Gastrocnemius medialis (tissue), 4 donors: Measurements from ENCODE around the gene MCUB. TPM values are rescaled to one million over a fixed set of nuclear protein-coding genes. Genes with fewer than 3 reads are reported as not detected.
"Not testable (repeated sequence)": the region's sequence is repeated elsewhere in the genome, so short reads cannot be mapped to it uniquely, and the experiment has no call there.

ENCODE experiments used
- ATAC-seq, 2 donors: fragments of 150-250 bp; one replicate each; pipeline ENCODE4 v1.9.1; 2016
- DNase-seq, 2 donors: peaks; one replicate each; pipeline ENCODE4 v3.0.0-alpha.2; 2019
- H3K27ac ChIP-seq, 4 donors: fragments of 200-600 bp; sonication (generic); 1 replicate in 1 of 4; 2 replicates in 3 of 4; pipeline ENCODE4 v1.5.1; 2016 to 2018; ENCODE audit warnings: mild to moderate bottlenecking in 2 of 4, moderate library complexity in 1 of 4
- H3K27me3 ChIP-seq, 3 donors: fragments of 200-600 bp; sonication (generic) in 2 of 3; 1 replicate in 1 of 3; 2 replicates in 2 of 3; pipeline versions ENCODE4 v1.5.1 to v1.6.0; 2016 to 2019; ENCODE audit warnings: mild to moderate bottlenecking in 1 of 3, moderate library complexity in 1 of 3
- H3K36me3 ChIP-seq, 2 donors: fragments of 200-600 bp; sonication (generic) in 1 of 2; one replicate each; pipeline ENCODE4 v1.5.1; 2017 to 2018
- H3K4me1 ChIP-seq, 2 donors: fragments of 200-600 bp; sonication (generic) in 1 of 2; one replicate each; pipeline ENCODE4 v1.5.1; 2016 to 2017; ENCODE audit warnings: mild to moderate bottlenecking in 2 of 2
- H3K4me3 ChIP-seq, 4 donors: fragments of 200-600 bp; sonication (generic) in 3 of 4; 1 replicate in 1 of 4; 2 replicates in 3 of 4; pipeline ENCODE4 v1.5.1; 2016 to 2019; ENCODE audit warnings: mild to moderate bottlenecking in 2 of 4
- H3K9me3 ChIP-seq, 3 donors: fragments of 200-600 bp; sonication (generic) in 2 of 3; 1 replicate in 1 of 3; 2 replicates in 2 of 3; pipeline ENCODE4 v1.5.1; 2016 to 2019
- POLR2A ChIP-seq, 2 donors: fragments of 450-650 bp; IDR thresholded peaks; one replicate each; pipeline ENCODE4 v1.6.1; 2017; ENCODE audit warnings: antibody characterized with exemption in 2 of 2, mild to moderate bottlenecking in 2 of 2, moderate library complexity in 2 of 2
- in situ Hi-C, 4 donors: fragments of 200-750 bp; cut with MboI; loops; one replicate each; pipeline versions ENCODE4 v1.15.0 to v1.8.0; 2017; ENCODE audit warnings: low sequenced_read_pairs in 4 of 4
- intact Hi-C: fragments of 100-400 bp; cut with DNase I; formaldehyde crosslinking; loops from one replicate; pipeline ENCODE4 v1.15.1; 2023; ENCODE audit warnings: low total_unique reads
- total RNA-seq, 4 donors: library from RNA; depleted of rRNA; stranded (reverse); fragments of >200 nt; gene quantifications; one replicate each; pipeline versions ENCODE4 v1.1.0 to v1.2.3, GENCODE V29; 2016
- TF ChIP-seq, protein P1 (sequence below), 5 experiments: fragments of 450-650 bp in 3 of 5; fragments of 200-600 bp in 2 of 5; sonication (generic) in 2 of 5; IDR thresholded peaks in 4 of 5; conservative IDR thresholded peaks in 1 of 5; 1 replicate in 4 of 5; 2 replicates in 1 of 5; pipeline ENCODE4 v1.5.1; 2016 to 2019; ENCODE audit warnings: antibody characterized with exemption in 5 of 5, mild to moderate bottlenecking in 3 of 5, moderate library complexity in 3 of 5

The MCUB gene
- total RNA-seq, 4 donors from 2014 or later = 2.6 to 5.6 (median 4.0) TPM

GRCh38 chr4:109675843-109676242, 115.8 kb downstream of the MCUB start:
- ATAC-seq = no peak
- H3K9me3 ChIP-seq = no peaks in the 10 kb centered on the region
- no peaks in the 10 kb centered on the region for H3K4me1 ChIP-seq
- no peak overlapping the region for H3K4me3 ChIP-seq
- in situ Hi-C loops (no loop called here), intact Hi-C loops (no loop called here)
- TF ChIP-seq, protein P1, sequence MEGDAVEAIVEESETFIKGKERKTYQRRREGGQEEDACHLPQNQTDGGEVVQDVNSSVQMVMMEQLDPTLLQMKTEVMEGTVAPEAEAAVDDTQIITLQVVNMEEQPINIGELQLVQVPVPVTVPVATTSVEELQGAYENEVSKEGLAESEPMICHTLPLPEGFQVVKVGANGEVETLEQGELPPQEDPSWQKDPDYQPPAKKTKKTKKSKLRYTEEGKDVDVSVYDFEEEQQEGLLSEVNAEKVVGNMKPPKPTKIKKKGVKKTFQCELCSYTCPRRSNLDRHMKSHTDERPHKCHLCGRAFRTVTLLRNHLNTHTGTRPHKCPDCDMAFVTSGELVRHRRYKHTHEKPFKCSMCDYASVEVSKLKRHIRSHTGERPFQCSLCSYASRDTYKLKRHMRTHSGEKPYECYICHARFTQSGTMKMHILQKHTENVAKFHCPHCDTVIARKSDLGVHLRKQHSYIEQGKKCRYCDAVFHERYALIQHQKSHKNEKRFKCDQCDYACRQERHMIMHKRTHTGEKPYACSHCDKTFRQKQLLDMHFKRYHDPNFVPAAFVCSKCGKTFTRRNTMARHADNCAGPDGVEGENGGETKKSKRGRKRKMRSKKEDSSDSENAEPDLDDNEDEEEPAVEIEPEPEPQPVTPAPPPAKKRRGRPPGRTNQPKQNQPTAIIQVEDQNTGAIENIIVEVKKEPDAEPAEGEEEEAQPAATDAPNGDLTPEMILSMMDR (IDR thresholded peaks at IDR 0.05 in 4 of 5, conservative IDR thresholded peaks at IDR 0.05 in 1 of 5) = no peak
- no peak for TF ChIP-seq POLR2A (IDR thresholded peaks at IDR 0.05)
- H3K36me3 ChIP-seq = no peaks in the 10 kb centered on the region
- no peaks in the 10 kb centered on the region for H3K27me3 ChIP-seq
- H3K27ac ChIP-seq = no peak overlapping the region
- DNase-seq = no peak

DNA sequence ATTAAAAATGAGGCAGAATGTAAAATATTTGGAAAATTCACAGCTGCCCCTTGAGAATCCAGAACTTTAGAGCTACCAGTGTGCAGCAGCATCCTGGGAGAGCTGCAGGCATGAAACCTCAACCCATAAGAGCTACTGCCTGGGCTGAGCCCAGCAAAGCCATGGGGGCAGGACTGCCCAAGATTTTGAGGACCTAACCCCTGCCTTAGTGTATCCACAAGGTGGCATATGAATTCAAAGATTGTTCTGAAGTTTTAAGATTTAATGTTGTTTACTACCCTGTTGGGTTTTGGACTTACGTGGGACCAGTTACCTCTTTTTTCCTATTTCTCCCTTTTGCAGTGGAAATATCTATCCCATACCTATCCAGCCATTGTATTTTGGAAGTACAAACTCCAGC, 116.8 kb downstream of the MCUB start:
- H3K4me1 ChIP-seq = no peaks in the 10 kb centered on the region
- TF ChIP-seq POLR2A (IDR thresholded peaks at IDR 0.05) = no peak
- TF ChIP-seq, protein P1 (IDR thresholded peaks at IDR 0.05 in 4 of 5, conservative IDR thresholded peaks at IDR 0.05 in 1 of 5) = no peak
- DNase-seq = no peak
- no peak overlapping the region for H3K27ac ChIP-seq
- no peak overlapping the region for H3K4me3 ChIP-seq
- H3K9me3 ChIP-seq = no peaks in the 10 kb centered on the region
- no peaks in the 10 kb centered on the region for H3K36me3 ChIP-seq
- no peak for ATAC-seq
- intact Hi-C loops = no loop called here
- H3K27me3 ChIP-seq = no peaks in the 10 kb centered on the region
- in situ Hi-C loops = no loop called here

DNA sequence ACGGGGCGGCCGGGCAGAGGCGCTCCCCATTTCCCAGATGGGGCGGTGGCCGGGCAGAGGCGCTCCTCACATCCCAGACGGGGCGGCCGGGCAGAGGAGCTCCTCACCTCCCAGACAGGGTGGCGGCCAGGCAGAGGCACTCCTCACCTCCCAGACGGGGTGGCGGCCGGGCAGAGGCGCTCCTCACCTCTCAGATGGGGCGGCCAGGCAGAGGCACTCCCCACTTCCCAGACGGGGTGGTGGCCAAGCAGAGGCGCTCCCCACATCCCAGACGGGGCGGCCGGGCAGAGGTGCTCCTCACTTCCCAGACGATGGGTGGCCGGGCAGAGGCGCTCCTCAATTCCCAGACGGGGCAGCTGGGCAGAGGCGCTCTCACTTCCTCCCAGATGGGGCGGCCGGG, 118.4 kb downstream of the MCUB start:
- H3K9me3 ChIP-seq, H3K36me3 ChIP-seq, H3K27me3 ChIP-seq, H3K27ac ChIP-seq, intact Hi-C loops, H3K4me3 ChIP-seq, ATAC-seq, in situ Hi-C loops, H3K4me1 ChIP-seq, DNase-seq: not testable (repeated sequence)

GRCh38 chr4:109678925-109679324, 118.9 kb downstream of the MCUB start:
- H3K9me3 ChIP-seq, H3K27ac ChIP-seq, ATAC-seq, H3K4me3 ChIP-seq, DNase-seq, H3K4me1 ChIP-seq, H3K36me3 ChIP-seq, H3K27me3 ChIP-seq, in situ Hi-C loops, intact Hi-C loops: not testable (repeated sequence)

DNA sequence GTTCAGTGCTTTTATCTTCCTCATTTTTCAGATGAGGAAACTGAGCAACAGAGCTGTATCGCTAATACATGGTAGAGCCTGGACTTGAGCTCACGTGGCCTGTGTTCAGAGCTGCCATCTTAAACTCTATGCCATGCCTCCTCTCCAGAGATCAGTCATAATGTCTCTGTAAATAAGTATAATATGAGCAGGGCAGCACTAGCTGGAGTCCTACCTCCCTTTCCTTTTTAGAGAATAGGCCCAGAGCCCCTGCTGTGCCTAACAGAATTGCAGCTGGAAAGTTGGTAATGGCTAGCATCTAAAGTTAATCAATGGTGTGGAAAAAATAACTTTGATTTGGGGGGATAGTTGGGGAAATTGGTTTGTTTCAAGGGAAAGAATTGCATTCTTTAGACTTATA, 122.8 kb downstream of the MCUB start:
- no peak for TF ChIP-seq POLR2A (IDR thresholded peaks at IDR 0.05)
- TF ChIP-seq, protein P1 (IDR thresholded peaks at IDR 0.05 in 4 of 5, conservative IDR thresholded peaks at IDR 0.05 in 1 of 5) = no peak
- no peak for ATAC-seq

GRCh38 chr4:109683621-109684253, 123.7 kb downstream of the MCUB start:
- H3K4me3 ChIP-seq = no peak overlapping the region
- intact Hi-C loops (no loop called here), in situ Hi-C loops (no loop called here)
- DNase-seq (no peak), ATAC-seq (no peak)
- no peaks in the 10 kb centered on the region for H3K36me3 ChIP-seq
- H3K9me3 ChIP-seq = no peaks in the 10 kb centered on the region
- no peaks in the 10 kb centered on the region for H3K27me3 ChIP-seq
- no peak overlapping the region for H3K27ac ChIP-seq
- H3K4me1 ChIP-seq = no peaks in the 10 kb centered on the region
- TF ChIP-seq, protein P1 (IDR thresholded peaks at IDR 0.05 in 4 of 5, conservative IDR thresholded peaks at IDR 0.05 in 1 of 5) = no peak
- no peak for TF ChIP-seq POLR2A (IDR thresholded peaks at IDR 0.05)

More for the DNA sequence above, 122.8 kb downstream of the MCUB start:
- Histone ChIP-seq H3K27ac (no peak overlapping the region), H3K4me3 (no peak overlapping the region), H3K9me3 (no peaks in the 10 kb centered on the region), H3K27me3 (no peaks in the 10 kb centered on the region), H3K36me3 (no peaks in the 10 kb centered on the region), H3K4me1 (no peaks in the 10 kb centered on the region)
- in situ Hi-C loops = no loop called here
- intact Hi-C loops = no loop called here
- no peak for DNase-seq
